ENCODE data around the gene PLN. TPM values are rescaled to one million over a fixed set of nuclear protein-coding genes. Genes with fewer than 3 reads are reported as not detected.
A peak's percentile ranks its signal among the peaks of the same experiment; 100 is the strongest.

Gene PLN
- total and polyA plus RNA-seq, 5 donors from 2014 or later, result 0.13 to 0.40 (median 0.27) TPM; not detected in 1

- Mint-ChIP-seq H3K9me3 (no peaks in the 10 kb centered on the region), H3K27me3 (peaks cover under 1% of the 10 kb centered on the region), H3K4me1 (peaks cover 6 to 17% (median 15%) of the 10 kb centered on the region in 4 donors), H3K4me3 (no peak overlapping the region), H3K27ac (peak overlapping the region in 2 of 3 donors; percentile 0 to 12), H3K36me3 (peaks cover 31% of the 10 kb centered on the region)
- DNase-seq (no peak), ATAC-seq (ENCODE audit: low read depth in 2 of 2) (no peak)
- Histone ChIP-seq H3K4me1 (ENCODE audit: control insufficient read depth, insufficient read depth, low read length, poor library complexity, severe bottlenecking) (no peaks in the 10 kb centered on the region), H3K27ac (ENCODE audit: insufficient read depth, low read length, poor library complexity, severe bottlenecking) (no peak overlapping the region), H3K36me3 (ENCODE audit: control insufficient read depth, insufficient read depth, low read length) (peaks cover 29% of the 10 kb centered on the region), H3K4me3 (ENCODE audit: low read depth, low read length) (no peak overlapping the region), H3K27me3 (ENCODE audit: control insufficient read depth, insufficient read depth, low read length) (no peaks in the 10 kb centered on the region), H3K9me3 (ENCODE audit: control insufficient read depth in 2 of 2, low read length in 2 of 2) (no peaks in the 10 kb centered on the region)
These were observed 41.9 kb upstream of the PLN start for GRCh38 chr6:118506071-118506638.

GRCh38 chr6:118507636-118508035, 40.5 kb upstream of the PLN start:
- Histone ChIP-seq H3K4me1 (ENCODE audit: control insufficient read depth, insufficient read depth, low read length, poor library complexity, severe bottlenecking) (no peaks in the 10 kb centered on the region), H3K27me3 (ENCODE audit: control insufficient read depth, insufficient read depth, low read length) (no peaks in the 10 kb centered on the region), H3K9me3 (ENCODE audit: control insufficient read depth in 2 of 2, low read length in 2 of 2) (no peaks in the 10 kb centered on the region), H3K4me3 (ENCODE audit: low read depth, low read length) (no peak overlapping the region), H3K36me3 (ENCODE audit: control insufficient read depth, insufficient read depth, low read length) (peaks cover 19% of the 10 kb centered on the region), H3K27ac (ENCODE audit: insufficient read depth, low read length, poor library complexity, severe bottlenecking) (no peak overlapping the region)
- ATAC-seq (ENCODE audit: low read depth in 2 of 2) (no peak), DNase-seq (no peak)
- H3K27me3 Mint-ChIP-seq, result no peaks in the 10 kb centered on the region
- H3K4me3 Mint-ChIP-seq, result no peak overlapping the region
- H3K36me3 Mint-ChIP-seq, result peaks cover 20% of the 10 kb centered on the region
- H3K9me3 Mint-ChIP-seq, result no peaks in the 10 kb centered on the region
- H3K4me1 Mint-ChIP-seq, result peaks cover 20 to 25% (median 22%) of the 10 kb centered on the region in 4 donors
- peak overlapping the region; percentile 43 to 96 (median 84) for H3K27ac Mint-ChIP-seq

- Mint-ChIP-seq H3K27me3 (no peaks in the 10 kb centered on the region), H3K4me1 (peaks cover 27 to 35% (median 32%) of the 10 kb centered on the region in 4 donors), H3K9me3 (no peaks in the 10 kb centered on the region), H3K4me3 (no peak overlapping the region), H3K27ac (no peak overlapping the region), H3K36me3 (peaks cover 14% of the 10 kb centered on the region)
- no peaks in the 10 kb centered on the region for H3K9me3 ChIP-seq (ENCODE audit: control insufficient read depth in 2 of 2, low read length in 2 of 2)
- peaks cover 16% of the 10 kb centered on the region for H3K36me3 ChIP-seq (ENCODE audit: control insufficient read depth, insufficient read depth, low read length)
- no peak overlapping the region for H3K27ac ChIP-seq (ENCODE audit: insufficient read depth, low read length, poor library complexity, severe bottlenecking)
- no peaks in the 10 kb centered on the region for H3K4me1 ChIP-seq (ENCODE audit: control insufficient read depth, insufficient read depth, low read length, poor library complexity, severe bottlenecking)
- no peaks in the 10 kb centered on the region for H3K27me3 ChIP-seq (ENCODE audit: control insufficient read depth, insufficient read depth, low read length)
- peak in 1 of 3 donors; percentile 19 for DNase-seq
- ATAC-seq (ENCODE audit: low read depth in 2 of 2), result no peak
- no peak overlapping the region for H3K4me3 ChIP-seq (ENCODE audit: low read depth, low read length)
These were observed 39.0 kb upstream of the PLN start for GRCh38 chr6:118509009-118509617.

GRCh38 chr6:118511930-118512715, 36.0 kb upstream of the PLN start:
- Histone ChIP-seq H3K9me3 (ENCODE audit: control insufficient read depth in 2 of 2, low read length in 2 of 2) (no peaks in the 10 kb centered on the region), H3K36me3 (ENCODE audit: control insufficient read depth, insufficient read depth, low read length) (peaks cover 6% of the 10 kb centered on the region), H3K4me1 (ENCODE audit: control insufficient read depth, insufficient read depth, low read length, poor library complexity, severe bottlenecking) (no peaks in the 10 kb centered on the region), H3K4me3 (ENCODE audit: low read depth, low read length) (no peak overlapping the region), H3K27me3 (ENCODE audit: control insufficient read depth, insufficient read depth, low read length) (no peaks in the 10 kb centered on the region), H3K27ac (ENCODE audit: insufficient read depth, low read length, poor library complexity, severe bottlenecking) (no peak overlapping the region)
- H3K27ac Mint-ChIP-seq, result peak overlapping the region; percentile 67 to 94 (median 73)
- no peak overlapping the region for H3K4me3 Mint-ChIP-seq
- no peaks in the 10 kb centered on the region for H3K27me3 Mint-ChIP-seq
- peaks cover 19% of the 10 kb centered on the region for H3K36me3 Mint-ChIP-seq
- peaks cover 22 to 57% (median 40%) of the 10 kb centered on the region in 4 donors for H3K4me1 Mint-ChIP-seq
- peaks cover 0 to 2% (median 0%) of the 10 kb centered on the region in 7 donors for H3K9me3 Mint-ChIP-seq
- DNase-seq (no peak), ATAC-seq (ENCODE audit: low read depth in 2 of 2) (no peak)

- no peak for ATAC-seq (ENCODE audit: low read depth in 2 of 2)
- H3K4me1 Mint-ChIP-seq, result peaks cover 29 to 58% (median 47%) of the 10 kb centered on the region in 4 donors
- H3K9me3 Mint-ChIP-seq, result peaks cover 0 to 3% (median 0%) of the 10 kb centered on the region in 7 donors
- peaks cover 39% of the 10 kb centered on the region for H3K36me3 Mint-ChIP-seq
- no peak for DNase-seq
- no peak overlapping the region for H3K27ac Mint-ChIP-seq
- H3K4me1 ChIP-seq (ENCODE audit: control insufficient read depth, insufficient read depth, low read length, poor library complexity, severe bottlenecking), result no peaks in the 10 kb centered on the region
- no peaks in the 10 kb centered on the region for H3K9me3 ChIP-seq (ENCODE audit: control insufficient read depth in 2 of 2, low read length in 2 of 2)
- H3K27me3 Mint-ChIP-seq, result no peaks in the 10 kb centered on the region
- H3K36me3 ChIP-seq (ENCODE audit: control insufficient read depth, insufficient read depth, low read length), result peaks cover 9% of the 10 kb centered on the region
- H3K4me3 Mint-ChIP-seq, result no peak overlapping the region
- H3K27ac ChIP-seq (ENCODE audit: insufficient read depth, low read length, poor library complexity, severe bottlenecking), result no peak overlapping the region
- H3K4me3 ChIP-seq (ENCODE audit: low read depth, low read length), result no peak overlapping the region
- H3K27me3 ChIP-seq (ENCODE audit: control insufficient read depth, insufficient read depth, low read length), result no peaks in the 10 kb centered on the region
These were observed 33.4 kb upstream of the PLN start for GRCh38 chr6:118514689-118515088.

GRCh38 chr6:118522422-118522821, 25.7 kb upstream of the PLN start:
- Mint-ChIP-seq H3K36me3 (peaks cover 51% of the 10 kb centered on the region), H3K27ac (no peak overlapping the region), H3K9me3 (peaks cover 0 to 3% (median 0%) of the 10 kb centered on the region in 7 donors), H3K4me1 (peaks cover 27 to 42% (median 32%) of the 10 kb centered on the region in 4 donors), H3K27me3 (no peaks in the 10 kb centered on the region), H3K4me3 (no peak overlapping the region)
- no peak overlapping the region for H3K27ac ChIP-seq (ENCODE audit: insufficient read depth, low read length, poor library complexity, severe bottlenecking)
- ATAC-seq (ENCODE audit: low read depth in 2 of 2), result no peak
- H3K36me3 ChIP-seq (ENCODE audit: control insufficient read depth, insufficient read depth, low read length), result peaks cover 29% of the 10 kb centered on the region
- DNase-seq, result no peak
- no peaks in the 10 kb centered on the region for H3K9me3 ChIP-seq (ENCODE audit: control insufficient read depth in 2 of 2, low read length in 2 of 2)
- no peak overlapping the region for H3K4me3 ChIP-seq (ENCODE audit: low read depth, low read length)
- no peaks in the 10 kb centered on the region for H3K4me1 ChIP-seq (ENCODE audit: control insufficient read depth, insufficient read depth, low read length, poor library complexity, severe bottlenecking)
- H3K27me3 ChIP-seq (ENCODE audit: control insufficient read depth, insufficient read depth, low read length), result no peaks in the 10 kb centered on the region

GRCh38 chr6:118523216-118523615, 24.9 kb upstream of the PLN start:
- Mint-ChIP-seq H3K36me3 (peaks cover 44% of the 10 kb centered on the region), H3K4me3 (no peak overlapping the region), H3K27ac (no peak overlapping the region), H3K9me3 (peaks cover 0 to 3% (median 0%) of the 10 kb centered on the region in 7 donors), H3K27me3 (no peaks in the 10 kb centered on the region), H3K4me1 (peaks cover 27 to 42% (median 31%) of the 10 kb centered on the region in 4 donors)
- no peak for DNase-seq
- Histone ChIP-seq H3K27ac (ENCODE audit: insufficient read depth, low read length, poor library complexity, severe bottlenecking) (no peak overlapping the region), H3K4me3 (ENCODE audit: low read depth, low read length) (no peak overlapping the region), H3K4me1 (ENCODE audit: control insufficient read depth, insufficient read depth, low read length, poor library complexity, severe bottlenecking) (no peaks in the 10 kb centered on the region), H3K36me3 (ENCODE audit: control insufficient read depth, insufficient read depth, low read length) (peaks cover 29% of the 10 kb centered on the region), H3K9me3 (ENCODE audit: control insufficient read depth in 2 of 2, low read length in 2 of 2) (no peaks in the 10 kb centered on the region), H3K27me3 (ENCODE audit: control insufficient read depth, insufficient read depth, low read length) (no peaks in the 10 kb centered on the region)
- ATAC-seq (ENCODE audit: low read depth in 2 of 2), result no peak

Data from CD4-positive, CD25-positive, alpha-beta regulatory T cell (primary cell).